Gastrocnemius medialis (tissue), 4 donors: ENCODE results near the gene RPL38. TPM values are rescaled to one million over a fixed set of nuclear protein-coding genes. Genes with fewer than 3 reads are reported as not detected.

ENCODE experiments used
- ATAC-seq, 2 donors: fragments of 150-250 bp; one replicate each; pipeline ENCODE4 v1.9.1; 2016
- DNase-seq, 2 donors: peaks; one replicate each; pipeline ENCODE4 v3.0.0-alpha.2; 2019
- H3K27ac ChIP-seq, 4 donors: fragments of 200-600 bp; sonication (generic); 1 replicate in 1 of 4; 2 replicates in 3 of 4; pipeline ENCODE4 v1.5.1; 2016 to 2018; ENCODE audit warnings: mild to moderate bottlenecking in 2 of 4, moderate library complexity in 1 of 4
- H3K27me3 ChIP-seq, 3 donors: fragments of 200-600 bp; sonication (generic) in 2 of 3; 1 replicate in 1 of 3; 2 replicates in 2 of 3; pipeline versions ENCODE4 v1.5.1 to v1.6.0; 2016 to 2019; ENCODE audit warnings: mild to moderate bottlenecking in 1 of 3, moderate library complexity in 1 of 3
- H3K36me3 ChIP-seq, 2 donors: fragments of 200-600 bp; sonication (generic) in 1 of 2; one replicate each; pipeline ENCODE4 v1.5.1; 2017 to 2018
- H3K4me1 ChIP-seq, 2 donors: fragments of 200-600 bp; sonication (generic) in 1 of 2; one replicate each; pipeline ENCODE4 v1.5.1; 2016 to 2017; ENCODE audit warnings: mild to moderate bottlenecking in 2 of 2
- H3K4me3 ChIP-seq, 4 donors: fragments of 200-600 bp; sonication (generic) in 3 of 4; 1 replicate in 1 of 4; 2 replicates in 3 of 4; pipeline ENCODE4 v1.5.1; 2016 to 2019; ENCODE audit warnings: mild to moderate bottlenecking in 2 of 4
- H3K9me3 ChIP-seq, 3 donors: fragments of 200-600 bp; sonication (generic) in 2 of 3; 1 replicate in 1 of 3; 2 replicates in 2 of 3; pipeline ENCODE4 v1.5.1; 2016 to 2019
- CTCF ChIP-seq, 5 experiments: fragments of 450-650 bp in 3 of 5; fragments of 200-600 bp in 2 of 5; sonication (generic) in 2 of 5; IDR thresholded peaks in 4 of 5; conservative IDR thresholded peaks in 1 of 5; 1 replicate in 4 of 5; 2 replicates in 1 of 5; pipeline ENCODE4 v1.5.1; 2016 to 2019; ENCODE audit warnings: antibody characterized with exemption in 5 of 5, mild to moderate bottlenecking in 3 of 5, moderate library complexity in 3 of 5
- POLR2A ChIP-seq, 2 donors: fragments of 450-650 bp; IDR thresholded peaks; one replicate each; pipeline ENCODE4 v1.6.1; 2017; ENCODE audit warnings: antibody characterized with exemption in 2 of 2, mild to moderate bottlenecking in 2 of 2, moderate library complexity in 2 of 2
- in situ Hi-C, 4 donors: fragments of 200-750 bp; cut with MboI; loops; one replicate each; pipeline versions ENCODE4 v1.15.0 to v1.8.0; 2017; ENCODE audit warnings: low sequenced_read_pairs in 4 of 4
- intact Hi-C: fragments of 100-400 bp; cut with DNase I; formaldehyde crosslinking; loops from one replicate; pipeline ENCODE4 v1.15.1; 2023; ENCODE audit warnings: low total_unique reads
- total RNA-seq, 4 donors: library from RNA; depleted of rRNA; stranded (reverse); fragments of >200 nt; gene quantifications; one replicate each; pipeline versions ENCODE4 v1.1.0 to v1.2.3, GENCODE V29; 2016

Gene RPL38
- total RNA-seq, 4 donors from 2014 or later: 346 to 472 (median 443) TPM

GRCh38 chr17:74158761-74159160 is 44.7 kb upstream of the RPL38 start:
- H3K4me3 ChIP-seq: no peak overlapping the region
- DNase-seq (no peak), ATAC-seq (no peak)
- no peaks in the 10 kb centered on the region for H3K9me3 ChIP-seq
- H3K4me1 ChIP-seq: no peaks in the 10 kb centered on the region
- no peaks in the 10 kb centered on the region for H3K36me3 ChIP-seq
- peaks cover 0 to 5% (median 0%) of the 10 kb centered on the region in 3 donors for H3K27me3 ChIP-seq
- no peak overlapping the region for H3K27ac ChIP-seq
- in situ Hi-C loops: loop anchor here in 1 of 4 donors (25.0 kb wide), 1 partner anchor 721 kb away; no protein-coding TSS in a partner anchor
- intact Hi-C loops: no loop called here
- TF ChIP-seq POLR2A (IDR thresholded peaks at IDR 0.05) (no peak), CTCF (IDR thresholded peaks at IDR 0.05 in 4 of 5, conservative IDR thresholded peaks at IDR 0.05 in 1 of 5) (no peak)

GRCh38 chr17:74159226-74159840 is 44.1 kb upstream of the RPL38 start:
- in situ Hi-C loops: loop anchor here in 1 of 4 donors (25.0 kb wide), 1 partner anchor 722 kb away; no protein-coding TSS in a partner anchor
- intact Hi-C loops: no loop called here
- no peak for ATAC-seq
- Histone ChIP-seq H3K36me3 (no peaks in the 10 kb centered on the region), H3K27ac (no peak overlapping the region), H3K4me1 (no peaks in the 10 kb centered on the region), H3K9me3 (no peaks in the 10 kb centered on the region), H3K4me3 (no peak overlapping the region), H3K27me3 (peaks cover 0 to 5% (median 0%) of the 10 kb centered on the region in 3 donors)
- TF ChIP-seq CTCF (IDR thresholded peaks at IDR 0.05 in 4 of 5, conservative IDR thresholded peaks at IDR 0.05 in 1 of 5): no peak
- no peak for TF ChIP-seq POLR2A (IDR thresholded peaks at IDR 0.05)
- DNase-seq: no peak

GRCh38 chr17:74160656-74161502 is 42.6 kb upstream of the RPL38 start:
- Histone ChIP-seq H3K4me3 (no peak overlapping the region), H3K27me3 (peaks cover 0 to 5% (median 0%) of the 10 kb centered on the region in 3 donors), H3K4me1 (no peaks in the 10 kb centered on the region), H3K9me3 (no peaks in the 10 kb centered on the region), H3K36me3 (no peaks in the 10 kb centered on the region), H3K27ac (no peak overlapping the region)
- no peak for DNase-seq
- intact Hi-C loops: no loop called here
- TF ChIP-seq POLR2A (IDR thresholded peaks at IDR 0.05): no peak
- TF ChIP-seq CTCF (IDR thresholded peaks at IDR 0.05 in 4 of 5, conservative IDR thresholded peaks at IDR 0.05 in 1 of 5): no peak
- ATAC-seq: no peak
- in situ Hi-C loops: loop anchor here in 1 of 4 donors (25.0 kb wide), 1 partner anchor 724 kb away; no protein-coding TSS in a partner anchor

- H3K9me3 ChIP-seq: no peaks in the 10 kb centered on the region
- H3K27me3 ChIP-seq: peaks cover 0 to 5% (median 0%) of the 10 kb centered on the region in 3 donors
- TF ChIP-seq POLR2A (IDR thresholded peaks at IDR 0.05) (no peak), CTCF (IDR thresholded peaks at IDR 0.05 in 4 of 5, conservative IDR thresholded peaks at IDR 0.05 in 1 of 5) (no peak)
- H3K27ac ChIP-seq: no peak overlapping the region
- H3K36me3 ChIP-seq: no peaks in the 10 kb centered on the region
- in situ Hi-C loops (loop anchor here in 1 of 4 donors (25.0 kb wide), 1 partner anchor 724 kb away; no protein-coding TSS in a partner anchor), intact Hi-C loops (no loop called here)
- H3K4me1 ChIP-seq: no peaks in the 10 kb centered on the region
- DNase-seq (no peak), ATAC-seq (no peak)
- no peak overlapping the region for H3K4me3 ChIP-seq
Measured at GRCh38 chr17:74161503-74161875, 42.0 kb upstream of the RPL38 start.
